Karpas-422 (cell line): ENCODE measurements around the gene DCST2. TPM values are rescaled to one million over a fixed set of nuclear protein-coding genes. Genes with fewer than 3 reads are reported as not detected.

Experiments
- DNase-seq: peaks from one replicate; pipeline ENCODE4 v3.0.0-alpha.2; 2015
- H2AFZ ChIP-seq: fragments of 200-600 bp; sonication (generic); 2 replicates; pipeline ENCODE4 v1.6.1; 2014; ENCODE audit warnings: antibody characterized with exemption, low read length, mixed read lengths
- H3K27ac ChIP-seq: fragments of 200-600 bp; sonication (generic); 2 replicates; pipeline ENCODE4 v1.5.1; 2014; ENCODE audit warnings: mild to moderate bottlenecking, low read length, moderate library complexity
- H3K27me3 ChIP-seq: fragments of 200-600 bp; sonication (generic); 2 replicates; pipeline ENCODE4 v1.6.1; 2014; ENCODE audit warnings: low read length, mixed read lengths
- H3K36me3 ChIP-seq: fragments of 200-600 bp; sonication (generic); 2 replicates; pipeline ENCODE4 v1.6.1; 2014; ENCODE audit warnings: low read length, mixed read lengths; ENCODE audit not compliant: insufficient read depth
- H3K4me1 ChIP-seq: fragments of 200-600 bp; sonication (generic); 2 replicates; pipeline ENCODE4 v1.6.1; 2014; ENCODE audit warnings: mild to moderate bottlenecking, low read length, mixed read lengths
- H3K4me2 ChIP-seq: fragments of 200-600 bp; sonication (generic); 2 replicates; pipeline ENCODE4 v1.6.1; 2014; ENCODE audit warnings: low read length, low read depth, mild to moderate bottlenecking; ENCODE audit not compliant: poor library complexity, severe bottlenecking
- H3K4me3 ChIP-seq: fragments of 200-600 bp; sonication (generic); 2 replicates; pipeline ENCODE4 v1.5.1; 2014; ENCODE audit warnings: mild to moderate bottlenecking, antibody characterized with exemption, low read length, mixed read lengths
- H3K79me2 ChIP-seq: fragments of 200-600 bp; sonication (generic); 2 replicates; pipeline ENCODE4 v1.6.1; 2014; ENCODE audit warnings: mild to moderate bottlenecking, low read length, mixed read lengths
- H3K9ac ChIP-seq: fragments of 200-600 bp; sonication (generic); 2 replicates; pipeline ENCODE4 v1.6.0; 2014; ENCODE audit warnings: low read length
- H3K9me2 ChIP-seq: fragments of 200-600 bp; sonication (generic), shearing (Covaris generic); replicated peaks from 2 replicates; pipeline ENCODE4 v1.6.0; 2014; ENCODE audit warnings: mild to moderate bottlenecking, low read length, moderate library complexity; ENCODE audit not compliant: insufficient read depth
- H3K9me3 ChIP-seq: fragments of 300-700, 200-600 bp; sonication (generic); 2 replicates; pipeline ENCODE4 v1.6.1; 2014; ENCODE audit warnings: low read length, mixed read lengths
- H4K20me1 ChIP-seq: fragments of 200-600 bp; sonication (generic); 2 replicates; pipeline ENCODE4 v1.6.1; 2014; ENCODE audit warnings: mild to moderate bottlenecking, antibody characterized with exemption, low read length, low read depth; ENCODE audit not compliant: insufficient read depth
- total RNA-seq: library from RNA; depleted of rRNA; stranded (reverse); fragments of >200 nt; shearing (Covaris generic); gene quantifications from 2 replicates; pipeline ENCODE4 v1.2.3, GENCODE V29; 2014; ENCODE audit warnings: low replicate concordance

Gene DCST2
- total RNA-seq, 1 experiment from 2014 or later = 3.5 TPM

- Histone ChIP-seq H3K4me3 (no peak overlapping the region), H3K4me2 (no peak overlapping the region), H3K9me2 (no peaks in the 10 kb centered on the region), H3K27ac (no peak overlapping the region), H2AFZ (no peak overlapping the region), H3K9ac (no peak overlapping the region), H3K9me3 (no peaks in the 10 kb centered on the region), H3K27me3 (no peaks in the 10 kb centered on the region), H3K36me3 (no peaks in the 10 kb centered on the region), H4K20me1 (no peaks in the 10 kb centered on the region), H3K79me2 (no peaks in the 10 kb centered on the region), H3K4me1 (no peaks in the 10 kb centered on the region)
- no peak for DNase-seq
Observed at GRCh38 chr1:155029513-155030242, 3.9 kb downstream of the DCST2 start.

- DNase-seq = no peak
- Histone ChIP-seq H3K79me2 (no peaks in the 10 kb centered on the region), H3K27ac (no peak overlapping the region), H3K4me3 (no peak overlapping the region), H2AFZ (no peak overlapping the region), H3K9me3 (no peaks in the 10 kb centered on the region), H3K4me1 (no peaks in the 10 kb centered on the region; the same call in 1 of the 2 replicates), H3K9me2 (no peaks in the 10 kb centered on the region), H3K27me3 (no peaks in the 10 kb centered on the region), H3K36me3 (no peaks in the 10 kb centered on the region), H3K9ac (no peak overlapping the region), H3K4me2 (no peak overlapping the region), H4K20me1 (no peaks in the 10 kb centered on the region)
Observed at GRCh38 chr1:155026588-155026987, 7.0 kb downstream of the DCST2 start.

GRCh38 chr1:155026154-155026553 is 7.4 kb downstream of the DCST2 start:
- no peaks in the 10 kb centered on the region; the same call in 1 of the 2 replicates for H3K4me1 ChIP-seq
- H3K9me3 ChIP-seq = no peaks in the 10 kb centered on the region
- H3K27ac ChIP-seq = no peak overlapping the region
- no peaks in the 10 kb centered on the region for H3K9me2 ChIP-seq
- H3K9ac ChIP-seq = no peak overlapping the region
- H4K20me1 ChIP-seq = no peaks in the 10 kb centered on the region
- H3K79me2 ChIP-seq = no peaks in the 10 kb centered on the region
- H3K4me2 ChIP-seq = no peak overlapping the region
- H3K27me3 ChIP-seq = no peaks in the 10 kb centered on the region
- H2AFZ ChIP-seq = no peak overlapping the region
- H3K36me3 ChIP-seq = no peaks in the 10 kb centered on the region
- no peak overlapping the region for H3K4me3 ChIP-seq
- no peak for DNase-seq

- H3K4me1 ChIP-seq = no peaks in the 10 kb centered on the region; the same call in 1 of the 2 replicates
- no peak overlapping the region for H3K9ac ChIP-seq
Observed at GRCh38 chr1:155024315-155024714, 9.3 kb downstream of the DCST2 start.

GRCh38 chr1:155023627-155024026 is 10.0 kb downstream of the DCST2 start:
- Histone ChIP-seq H3K79me2 (no peaks in the 10 kb centered on the region), H3K27ac (no peak overlapping the region), H3K9ac (no peak overlapping the region), H2AFZ (no peak overlapping the region), H3K27me3 (no peaks in the 10 kb centered on the region), H3K4me3 (no peak overlapping the region), H3K4me2 (no peak overlapping the region), H3K9me2 (no peaks in the 10 kb centered on the region), H3K36me3 (0 out of 2 replicates have a peak, but pooled peaks cover 3% of the 10 kb centered on the region), H3K9me3 (no peaks in the 10 kb centered on the region), H4K20me1 (no peaks in the 10 kb centered on the region; the same call in 1 of the 2 replicates), H3K4me1 (no peaks in the 10 kb centered on the region; the same call in 1 of the 2 replicates)
- no peak for DNase-seq

More at GRCh38 chr1:155024315-155024714, 9.3 kb downstream of the DCST2 start:
- H2AFZ ChIP-seq = no peak overlapping the region
- no peaks in the 10 kb centered on the region for H3K36me3 ChIP-seq
- H3K9me2 ChIP-seq = no peaks in the 10 kb centered on the region
- H3K4me2 ChIP-seq = no peak overlapping the region
- no peaks in the 10 kb centered on the region for H3K27me3 ChIP-seq
- H3K9me3 ChIP-seq = no peaks in the 10 kb centered on the region
- no peaks in the 10 kb centered on the region for H4K20me1 ChIP-seq
- H3K27ac ChIP-seq = no peak overlapping the region
- no peak overlapping the region for H3K4me3 ChIP-seq
- no peak for DNase-seq
- no peaks in the 10 kb centered on the region for H3K79me2 ChIP-seq

- no peak overlapping the region for H3K9ac ChIP-seq
Observed at GRCh38 chr1:155022927-155023236, 10.7 kb downstream of the DCST2 start.

GRCh38 chr1:155022136-155022926 is 11.2 kb downstream of the DCST2 start:
- H4K20me1 ChIP-seq = no peaks in the 10 kb centered on the region; the same call in 1 of the 2 replicates
- no peak overlapping the region for H2AFZ ChIP-seq
- H3K27me3 ChIP-seq = no peaks in the 10 kb centered on the region
- H3K9me3 ChIP-seq = no peaks in the 10 kb centered on the region
- H3K4me2 ChIP-seq = no peak overlapping the region
- no peak overlapping the region for H3K4me3 ChIP-seq
- H3K9me2 ChIP-seq = no peaks in the 10 kb centered on the region
- 0 out of 2 replicates have a peak, but pooled peaks cover 3% of the 10 kb centered on the region for H3K36me3 ChIP-seq
- DNase-seq = no peak
- H3K27ac ChIP-seq = no peak overlapping the region
- peaks cover 11% of the 10 kb centered on the region for H3K4me1 ChIP-seq
- no peaks in the 10 kb centered on the region for H3K79me2 ChIP-seq
- H3K9ac ChIP-seq = no peak overlapping the region

More at GRCh38 chr1:155022927-155023236, 10.7 kb downstream of the DCST2 start:
- peaks cover 6% of the 10 kb centered on the region for H3K4me1 ChIP-seq
- H3K27ac ChIP-seq = no peak overlapping the region
- H3K4me3 ChIP-seq = no peak overlapping the region
- no peak for DNase-seq
- H3K9me3 ChIP-seq = no peaks in the 10 kb centered on the region
- H3K79me2 ChIP-seq = no peaks in the 10 kb centered on the region
- no peaks in the 10 kb centered on the region for H3K9me2 ChIP-seq
- H3K4me2 ChIP-seq = no peak overlapping the region
- H2AFZ ChIP-seq = no peak overlapping the region
- H3K27me3 ChIP-seq = no peaks in the 10 kb centered on the region
- H3K36me3 ChIP-seq = 0 out of 2 replicates have a peak, but pooled peaks cover 3% of the 10 kb centered on the region
- no peaks in the 10 kb centered on the region; the same call in 1 of the 2 replicates for H4K20me1 ChIP-seq
